ENCODE data around the gene SLC45A1.

DNA sequence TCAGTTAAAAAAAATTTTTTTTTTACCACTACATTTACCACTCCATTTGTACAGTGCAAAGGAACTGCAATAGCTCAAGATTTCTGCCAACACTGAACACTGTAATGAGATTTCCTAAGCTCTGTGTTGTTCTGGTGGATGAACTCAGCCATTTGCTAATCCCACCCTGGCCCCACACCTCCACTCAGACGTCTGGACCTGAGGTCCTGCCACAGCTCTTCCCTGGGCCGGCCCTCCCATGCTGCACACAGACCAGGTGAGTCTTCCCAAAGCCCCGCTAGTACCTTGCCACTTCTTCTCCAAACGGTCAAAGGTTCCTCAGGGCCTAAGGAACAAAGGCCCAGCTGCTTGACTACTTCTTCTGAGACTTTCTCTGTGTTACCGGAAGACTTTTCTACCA lies 56.4 kb downstream of the SLC45A1 start:
- TF ChIP-seq, protein P1, sequence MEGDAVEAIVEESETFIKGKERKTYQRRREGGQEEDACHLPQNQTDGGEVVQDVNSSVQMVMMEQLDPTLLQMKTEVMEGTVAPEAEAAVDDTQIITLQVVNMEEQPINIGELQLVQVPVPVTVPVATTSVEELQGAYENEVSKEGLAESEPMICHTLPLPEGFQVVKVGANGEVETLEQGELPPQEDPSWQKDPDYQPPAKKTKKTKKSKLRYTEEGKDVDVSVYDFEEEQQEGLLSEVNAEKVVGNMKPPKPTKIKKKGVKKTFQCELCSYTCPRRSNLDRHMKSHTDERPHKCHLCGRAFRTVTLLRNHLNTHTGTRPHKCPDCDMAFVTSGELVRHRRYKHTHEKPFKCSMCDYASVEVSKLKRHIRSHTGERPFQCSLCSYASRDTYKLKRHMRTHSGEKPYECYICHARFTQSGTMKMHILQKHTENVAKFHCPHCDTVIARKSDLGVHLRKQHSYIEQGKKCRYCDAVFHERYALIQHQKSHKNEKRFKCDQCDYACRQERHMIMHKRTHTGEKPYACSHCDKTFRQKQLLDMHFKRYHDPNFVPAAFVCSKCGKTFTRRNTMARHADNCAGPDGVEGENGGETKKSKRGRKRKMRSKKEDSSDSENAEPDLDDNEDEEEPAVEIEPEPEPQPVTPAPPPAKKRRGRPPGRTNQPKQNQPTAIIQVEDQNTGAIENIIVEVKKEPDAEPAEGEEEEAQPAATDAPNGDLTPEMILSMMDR (IDR thresholded peaks at IDR 0.05) = no peak
- no peak for TF ChIP-seq POLR2AphosphoS5 (IDR thresholded peaks at IDR 0.05)
- TF ChIP-seq POLR2A (IDR thresholded peaks at IDR 0.05) = no peak

Measured in prostate gland (tissue), 2 donors.